H1 (cell line): ENCODE data around the gene CERS3. TPM values are rescaled to one million over a fixed set of nuclear protein-coding genes. Genes with fewer than 3 reads are reported as not detected.
A peak's percentile ranks its signal among the peaks of the same experiment; 100 is the strongest.

Experiments used
- CTCF ChIA-PET: fragments of 300-600 bp; sonication (Branson Sonifier 250); formaldehyde crosslinking; loops from one replicate; lab custom pipeline; 2021; ENCODE audit not compliant: partially characterized antibody; lab: Charles Lee
- POLR2A ChIA-PET: fragments of 300-600 bp; sonication (Branson Sonifier 250); formaldehyde crosslinking; loops from one replicate; lab custom pipeline; 2021; ENCODE audit warnings: inconsistent platforms; ENCODE audit not compliant: partially characterized antibody; lab: Charles Lee
- DNase-seq, 2 experiments: peaks; one replicate each; pipeline versions ENCODE4 v3.0.0 to v3.0.0-alpha.2; 2010 to 2022; ENCODE audit warnings: low spot score in 2 of 2, low read depth in 1 of 2, mixed read lengths in 1 of 2
- FAIRE-seq: peaks from 2 replicates; lab custom pipeline; 2011; peaks lifted over from hg19 to GRCh38; lab: Jason Lieb, UNC
- H2AFZ ChIP-seq: 2 replicates; pipeline ENCODE4 v1.8.1; 2012; ENCODE audit warnings: low read length, inconsistent platforms
- H2AK5ac ChIP-seq: 2 replicates; pipeline ENCODE4 v1.6.1; 2013; ENCODE audit warnings: low read depth, low read length
- H2BK120ac ChIP-seq: replicated peaks from 2 replicates; pipeline ENCODE3; 2013; ENCODE audit warnings: low read depth, low read length, inconsistent platforms
- H2BK12ac ChIP-seq: 2 replicates; pipeline ENCODE4 v1.6.1; 2013; ENCODE audit warnings: low read depth, low read length
- H2BK15ac ChIP-seq: 2 replicates; pipeline ENCODE4 v1.6.1; 2013; ENCODE audit warnings: low read length
- H2BK20ac ChIP-seq: 2 replicates; pipeline ENCODE4 v1.6.1; 2013; ENCODE audit warnings: low read length
- H2BK5ac ChIP-seq: 2 replicates; pipeline ENCODE4 v1.6.1; 2013; ENCODE audit warnings: low read depth, low read length
- H3K14ac ChIP-seq: 2 replicates; pipeline ENCODE4 v1.6.1; 2013; ENCODE audit warnings: inconsistent platforms; ENCODE audit not compliant: insufficient read length
- H3K18ac ChIP-seq: 2 replicates; pipeline ENCODE4 v1.6.1; 2013; ENCODE audit warnings: low read length; ENCODE audit errors: extremely low read depth
- H3K23ac ChIP-seq: 2 replicates; pipeline ENCODE4 v1.6.1; 2013; ENCODE audit warnings: inconsistent platforms; ENCODE audit not compliant: insufficient read length
- H3K23me2 ChIP-seq: 2 replicates; pipeline ENCODE4 v1.6.1; 2013; ENCODE audit warnings: low read depth, low read length
- H3K27ac ChIP-seq: 2 replicates; pipeline ENCODE4 v1.6.1; 2011; ENCODE audit warnings: low read depth, low read length, inconsistent platforms
- H3K27me3 ChIP-seq, 4 experiments: replicated peaks in 1 of 4; 1 replicate in 1 of 4; 2 replicates in 3 of 4; pipeline versions ENCODE4 v1.6.1 to v1.8.1; 2011 to 2013; ENCODE audit warnings: low read length in 3 of 4, mild to moderate bottlenecking in 3 of 4, inconsistent platforms in 2 of 4, mixed read lengths in 2 of 4, moderate library complexity in 1 of 4; ENCODE audit not compliant: control insufficient read depth in 3 of 4, insufficient read depth in 3 of 4; ENCODE audit errors: extremely low read depth in 1 of 4
- H3K36me3 ChIP-seq, 4 experiments: 2 replicates each; pipeline versions ENCODE4 v1.6.1 to v1.8.1; 2011 to 2013; ENCODE audit warnings: mild to moderate bottlenecking in 4 of 4, low read length in 3 of 4, moderate library complexity in 2 of 4, control low read depth in 1 of 4, inconsistent platforms in 1 of 4; ENCODE audit not compliant: insufficient read depth in 4 of 4, control insufficient read depth in 2 of 4
- H3K4ac ChIP-seq: replicated peaks from 2 replicates; pipeline ENCODE3; 2013; ENCODE audit warnings: low read length, low read depth, mixed read lengths, inconsistent platforms; ENCODE audit not compliant: insufficient read length
- H3K4me1 ChIP-seq, 4 experiments: replicated peaks in 1 of 4; 1 replicate in 1 of 4; 2 replicates in 3 of 4; pipeline versions ENCODE4 v1.6.1 to v1.8.1; 2011 to 2013; ENCODE audit warnings: low read length in 3 of 4, inconsistent platforms in 2 of 4, mixed read lengths in 1 of 4; ENCODE audit not compliant: insufficient read depth in 4 of 4, control insufficient read depth in 3 of 4
- H3K4me2 ChIP-seq, 2 experiments: 2 replicates each; pipeline versions ENCODE4 v1.6.1 to v1.8.1; 2011 to 2013; ENCODE audit warnings: low read depth in 2 of 2, low read length in 2 of 2, control low read depth in 1 of 2, inconsistent platforms in 1 of 2, mild to moderate bottlenecking in 1 of 2; ENCODE audit not compliant: insufficient read depth in 1 of 2
- H3K4me3 ChIP-seq, 4 experiments: fragments of 200-600, 300-600 bp in 1 of 4; sonication (generic), shearing (Covaris generic), sonication (Bioruptor Twin) in 1 of 4; 2 replicates each; pipeline versions ENCODE4 v1.5.1 to v1.8.1; 2011 to 2016; ENCODE audit warnings: low read length in 4 of 4, low read depth in 3 of 4, control low read depth in 2 of 4, inconsistent platforms in 2 of 4, mild to moderate bottlenecking in 2 of 4, mixed read lengths in 1 of 4, moderate library complexity in 1 of 4; ENCODE audit not compliant: insufficient read depth in 2 of 4; ENCODE audit errors: extremely low read depth in 1 of 4
- H3K56ac ChIP-seq: replicated peaks from 2 replicates; pipeline ENCODE3; 2013; ENCODE audit warnings: low read depth, mild to moderate bottlenecking, mixed read lengths, low read length, inconsistent platforms; ENCODE audit not compliant: insufficient read length
- H3K79me1 ChIP-seq: 2 replicates; pipeline ENCODE4 v1.6.1; 2013; ENCODE audit warnings: low read depth, low read length, control low read depth
- H3K79me2 ChIP-seq, 2 experiments: 2 replicates each; pipeline versions ENCODE4 v1.6.1 to v1.8.1; 2012 to 2013; ENCODE audit warnings: low read length in 2 of 2, mild to moderate bottlenecking in 2 of 2, inconsistent platforms in 1 of 2; ENCODE audit not compliant: insufficient read depth in 2 of 2, control insufficient read depth in 1 of 2
- H3K9ac ChIP-seq, 4 experiments: replicated peaks in 1 of 4; 1 replicate in 1 of 4; 2 replicates in 3 of 4; pipeline versions ENCODE4 v1.6.1 to v1.8.1; 2011 to 2013; ENCODE audit warnings: low read depth in 3 of 4, low read length in 3 of 4, control low read depth in 2 of 4, mild to moderate bottlenecking in 2 of 4, moderate library complexity in 2 of 4, inconsistent platforms in 1 of 4; ENCODE audit errors: extremely low read depth in 1 of 4
- H3K9me3 ChIP-seq, 2 experiments: 2 replicates each; pipeline versions ENCODE4 v1.6.1 to v1.8.1; 2012 to 2013; ENCODE audit warnings: mild to moderate bottlenecking in 2 of 2, moderate library complexity in 2 of 2, control low read depth in 1 of 2, inconsistent platforms in 1 of 2, low read depth in 1 of 2, low read length in 1 of 2, mixed read lengths in 1 of 2; ENCODE audit not compliant: insufficient read depth in 2 of 2
- H4K20me1 ChIP-seq, 2 experiments: replicated peaks in 1 of 2; 2 replicates each; pipeline versions ENCODE3 to v1.8.1; 2011 to 2013; ENCODE audit warnings: inconsistent platforms in 2 of 2, low read length in 2 of 2, mild to moderate bottlenecking in 1 of 2; ENCODE audit not compliant: insufficient read depth in 2 of 2, control insufficient read depth in 1 of 2
- H4K5ac ChIP-seq: 2 replicates; pipeline ENCODE4 v1.6.1; 2013; ENCODE audit warnings: low read length, low read depth, mixed read lengths, inconsistent platforms; ENCODE audit not compliant: insufficient read length
- H4K8ac ChIP-seq: 2 replicates; pipeline ENCODE4 v1.8.0; 2013; ENCODE audit warnings: mild to moderate bottlenecking, moderate library complexity, low read length, inconsistent platforms; ENCODE audit not compliant: insufficient read depth; ENCODE audit errors: extremely low read depth
- H4K91ac ChIP-seq: replicated peaks from 2 replicates; pipeline ENCODE3; 2013; ENCODE audit warnings: low read length, mixed read lengths, inconsistent platforms; ENCODE audit not compliant: insufficient read length
- EGR1 ChIP-seq: IDR thresholded peaks from 2 replicates; pipeline ENCODE4 v1.6.1; 2011; ENCODE audit warnings: low read depth, low read length, borderline replicate concordance
- SP4 ChIP-seq: IDR thresholded peaks from 2 replicates; pipeline ENCODE4 v1.6.1; 2012; ENCODE audit warnings: low read length, inconsistent platforms
- WGBS, 2 experiments: shearing (Covaris generic) in 1 of 2; methylation state at CpG; one replicate each; pipeline versions ENCODE4 v1.1.6 to v1.1.7; 2013 to 2015; ENCODE audit warnings: low lambda C conversion rate in 2 of 2, mixed read lengths in 2 of 2, inconsistent platforms in 1 of 2, low coverage in 1 of 2, missing lambda C conversion rate in 1 of 2; ENCODE audit not compliant: insufficient replicate concordance in 2 of 2, insufficient coverage in 1 of 2, insufficient read length in 1 of 2; ENCODE audit errors: extremely low coverage in 1 of 2, missing lambda C conversion rate in 1 of 2; 5-methylcytosine and 5-hydroxymethylcytosine counted together
- polyA plus RNA-seq, 7 experiments: library from polyadenylated mRNA; depleted of rRNA in 3 of 7; stranded (reverse) in 5 of 7; unstranded in 2 of 7; fragments of >200 nt in 5 of 7; fragments of 200-250 nt in 2 of 7; gene quantifications; 1 replicate in 5 of 7; 2 replicates in 1 of 7; 4 replicates in 1 of 7; pipeline versions ENCODE4 v1.2.1 to v1.2.3, GENCODE V29; 2011 to 2013; ENCODE audit warnings: missing spikeins in 2 of 7, mixed read lengths in 2 of 7
- total RNA-seq: library from RNA; stranded (reverse); fragmentation: NEBNext Ultra II Directional; extraction: Animal tissue kit (Norgen Biotek cat#: 25700); gene quantifications from 2 replicates; pipeline ENCODE4 v1.2.1, GENCODE V29; 2021

The CERS3 gene
- total and polyA plus RNA-seq, 2 of the 8 experiments (the other 6 are each of a cell fraction or from before 2014, with no cell fraction given): 0.62 TPM; not detected in 1

- H3K56ac ChIP-seq: no peak overlapping the region
- DNase-seq: peak in 1 of 2 experiments; percentile 50
- H4K91ac ChIP-seq: no peak overlapping the region
- no peaks in the 10 kb centered on the region for H3K36me3 ChIP-seq
- H2AFZ ChIP-seq: no peak overlapping the region; the same call in 1 of the 2 replicates
- H2BK12ac ChIP-seq: peak overlapping the region; percentile 60; the same call in 1 of the 2 replicates
- no peak overlapping the region; a peak in 1 of 7 replicates for H3K9ac ChIP-seq
- ChIA-PET CTCF (interaction anchor here (1.5 to 2.4 kb wide), 2 partner anchors 10 to 24 kb away, joined by 7 to 14 read pairs; no protein-coding TSS in a partner anchor), POLR2A (interaction anchor here (1.5 to 2.7 kb wide), 2 partner anchors 9 to 24 kb away, joined by 3 to 18 read pairs; no protein-coding TSS in a partner anchor)
- H3K79me1 ChIP-seq: no peaks in the 10 kb centered on the region
- no peak overlapping the region for H2BK15ac ChIP-seq
- 3% methylated on average over 3 of the region's 8 CpGs; no CpG with 5 or more reads in 1 of the 2 experiments for WGBS, 2 experiments
- H4K8ac ChIP-seq: no peak overlapping the region
- peak; percentile 76 for TF ChIP-seq EGR1
- no peak for TF ChIP-seq SP4
- H3K27ac ChIP-seq: no peak overlapping the region
- H3K23me2 ChIP-seq: peaks cover 6% of the 10 kb centered on the region; the same call in 1 of the 2 replicates
- no peak overlapping the region for H2AK5ac ChIP-seq
- H3K9me3 ChIP-seq: peaks cover 4 to 6% of the 10 kb centered on the region in 2 experiments; a peak in 2 of 4 replicates
- H3K4me2 ChIP-seq: peak overlapping the region in 1 of 2 experiments; percentile 89; a peak in 2 of 4 replicates
- H2BK5ac ChIP-seq: no peak overlapping the region
- FAIRE-seq: no peak
- peaks cover 5 to 26% (median 12%) of the 10 kb centered on the region in 4 experiments; a peak in 6 of 7 replicates for H3K27me3 ChIP-seq
- H3K18ac ChIP-seq: no peak overlapping the region
- H3K4ac ChIP-seq: no peak overlapping the region
- no peak overlapping the region for H2BK120ac ChIP-seq
- no peaks in the 10 kb centered on the region for H4K20me1 ChIP-seq
- H3K79me2 ChIP-seq: no peaks in the 10 kb centered on the region
- no peak overlapping the region for H4K5ac ChIP-seq
- no peak overlapping the region for H2BK20ac ChIP-seq
- H3K23ac ChIP-seq: no peak overlapping the region
- no peaks in the 10 kb centered on the region; a peak in 2 of 7 replicates for H3K4me1 ChIP-seq
- H3K4me3 ChIP-seq: peak overlapping the region in 3 of 4 experiments; percentile 60 to 94 (median 74); a peak in 5 of 8 replicates
- H3K14ac ChIP-seq: no peak overlapping the region
Observed at GRCh38 chr15:100373942-100374341, 154.8 kb downstream of the CERS3 start.
